Camera-type eye (tissue), 1 donor: ENCODE measurements around the gene PNLDC1. TPM values are rescaled to one million over a fixed set of nuclear protein-coding genes. Genes with fewer than 3 reads are reported as not detected.

Experiments used
- total RNA-seq: library from RNA; depleted of rRNA; stranded (reverse); fragments of >200 nt; gene quantifications from one replicate; pipeline ENCODE4 v1.2.3, GENCODE V29; 2014

PNLDC1 gene, protein sequence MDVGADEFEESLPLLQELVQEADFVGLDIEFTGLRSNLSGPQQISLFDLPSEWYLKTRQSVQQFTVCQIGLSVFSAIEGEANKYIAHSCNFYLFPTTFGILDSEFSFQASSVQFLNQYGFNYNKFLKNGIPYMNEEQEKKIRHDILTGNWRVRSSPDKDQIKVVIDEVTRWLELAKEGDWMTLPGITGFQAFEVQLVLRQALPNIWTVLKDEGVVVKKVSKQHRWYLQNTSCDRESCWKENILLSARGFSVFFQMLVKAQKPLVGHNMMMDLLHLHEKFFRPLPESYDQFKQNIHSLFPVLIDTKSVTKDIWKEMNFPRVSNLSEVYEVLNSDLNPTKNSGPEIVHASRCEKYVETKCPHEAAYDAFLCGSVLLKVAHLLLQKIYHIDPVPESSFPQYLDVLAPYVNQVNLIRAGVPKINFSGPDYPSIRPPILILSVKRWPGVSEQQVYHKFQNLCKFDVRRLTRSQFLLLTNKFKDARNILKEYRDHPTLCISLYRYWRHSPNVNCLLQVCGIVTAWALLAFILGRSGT
- total RNA-seq = 0.49 TPM

DNA sequence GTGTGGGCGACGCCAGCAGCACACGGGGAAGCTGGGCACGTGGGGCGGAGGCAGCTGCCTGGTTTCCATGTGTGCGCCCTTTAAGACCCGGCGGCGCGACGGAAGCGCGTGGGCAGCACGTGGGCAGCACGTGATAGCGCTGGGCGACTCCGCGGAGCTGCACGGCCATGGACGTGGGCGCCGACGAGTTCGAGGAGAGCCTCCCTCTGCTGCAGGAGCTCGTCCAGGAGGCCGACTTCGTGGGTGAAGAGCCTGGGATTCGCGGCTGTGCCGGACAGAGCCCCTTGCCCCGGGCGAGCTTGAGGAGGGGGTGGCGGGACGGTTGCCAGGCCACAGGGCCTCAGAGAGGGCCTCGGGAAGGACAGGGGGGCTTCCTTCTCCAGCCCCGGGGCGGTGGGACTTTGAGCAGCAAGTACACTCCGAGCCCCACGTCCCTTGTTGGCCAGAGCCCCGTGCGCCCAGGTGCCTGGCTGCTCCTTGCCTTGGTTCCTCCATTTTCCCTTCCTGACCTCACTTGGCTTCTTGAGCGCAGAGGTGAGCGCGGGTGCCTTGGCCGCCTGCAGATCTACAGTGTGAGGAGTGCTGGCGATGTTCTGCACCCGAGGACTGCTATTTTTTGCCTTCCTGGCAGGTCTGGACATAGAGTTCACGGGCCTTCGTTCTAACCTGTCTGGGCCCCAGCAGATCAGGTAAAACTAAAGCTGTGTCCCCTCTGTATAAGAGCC is at the start of gene PNLDC1:
Gene PNLDC1, plus strand, starts transcription at position 136 of the 725 bp plus-strand sequence. Its CDS starts 32 bp downstream, at position 168.

DNA sequence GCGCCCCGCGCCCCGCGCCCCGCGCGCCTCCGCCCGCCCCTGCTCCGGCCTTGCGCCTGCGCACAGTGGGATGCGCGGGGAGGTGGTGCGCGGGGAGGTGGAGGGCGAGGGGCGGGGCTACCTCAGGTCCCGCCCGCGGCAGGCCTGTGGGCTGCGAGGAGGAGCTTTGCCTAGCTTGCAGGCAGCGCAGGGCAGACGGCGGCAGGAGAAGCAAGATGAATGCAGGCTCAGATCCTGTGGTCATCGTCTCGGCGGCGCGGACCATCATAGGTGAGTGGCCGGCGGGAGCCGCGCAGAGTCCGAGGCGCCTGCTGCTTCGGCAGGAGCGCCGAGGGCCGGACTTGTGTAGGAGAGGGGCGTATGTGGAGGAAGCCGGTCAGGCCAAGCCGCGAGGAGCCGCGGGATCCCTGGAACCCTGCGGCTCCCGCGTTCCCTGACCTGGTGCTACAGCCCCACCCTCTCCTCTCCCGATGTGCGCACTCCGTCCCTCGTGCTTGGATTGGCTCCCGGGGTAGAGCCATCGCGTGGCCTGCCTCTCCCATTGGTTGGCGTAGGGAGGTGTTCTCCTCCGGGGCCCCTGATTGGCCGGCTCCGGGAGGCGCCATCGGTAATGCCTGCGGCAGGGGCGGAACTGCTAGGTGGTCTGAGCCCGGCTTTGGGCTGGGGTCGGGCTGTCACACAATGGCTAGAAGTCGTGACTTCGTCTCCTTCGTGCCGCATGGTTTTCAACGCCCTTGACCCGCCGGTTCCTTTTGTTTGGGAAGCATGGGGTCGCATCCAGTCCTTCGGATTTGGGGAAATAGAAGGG is 38.0 kb upstream of the PNLDC1 start, which contains the start of gene ACAT2:
Gene ACAT2, plus strand, starts transcription at position 173 of the 808 bp plus-strand sequence. Its CDS starts 43 bp downstream, at position 216.

DNA sequence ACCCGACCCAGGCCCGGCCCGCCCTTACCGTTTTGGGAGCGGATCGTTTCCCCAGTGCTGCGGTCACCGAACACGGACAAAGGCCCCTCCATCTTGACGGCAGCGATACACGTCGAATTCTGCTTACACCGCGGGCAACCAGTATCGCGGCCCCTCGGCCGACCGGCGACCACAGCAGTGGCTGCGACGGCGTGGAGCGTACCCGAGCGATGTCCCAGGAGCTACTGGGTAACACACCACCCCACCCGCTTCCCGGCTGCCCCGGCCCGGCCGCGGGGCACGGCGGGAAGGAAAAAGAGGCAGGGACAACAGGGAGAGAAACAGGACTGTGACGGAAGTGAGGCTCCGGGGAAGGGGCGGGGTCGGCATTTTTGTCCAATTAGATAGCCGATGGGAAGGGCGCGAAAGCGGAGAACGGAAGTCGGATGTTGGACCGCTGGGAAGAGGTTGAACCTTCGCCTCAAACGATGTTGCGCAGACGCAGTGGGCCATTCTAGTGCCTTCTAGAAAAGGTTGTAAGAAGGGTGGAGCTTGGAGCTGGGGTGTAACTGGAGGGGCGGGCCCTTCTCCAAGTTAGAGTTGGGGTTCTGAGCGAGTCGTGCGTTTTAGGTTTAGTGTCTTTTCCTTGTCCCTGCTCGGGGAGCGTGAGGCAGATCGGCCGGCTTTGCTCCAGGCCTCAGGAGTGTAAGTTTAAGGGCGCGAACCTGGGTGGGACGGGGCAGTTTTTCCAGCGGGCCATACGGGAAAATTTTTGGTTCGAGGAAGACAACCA is 10.5 kb upstream of the PNLDC1 start, which contains the start of gene TCP1:
Gene TCP1, minus strand, starts transcription at position 226 of the 772 bp plus-strand sequence. Its CDS starts 134 bp downstream, at position 92.

DNA sequence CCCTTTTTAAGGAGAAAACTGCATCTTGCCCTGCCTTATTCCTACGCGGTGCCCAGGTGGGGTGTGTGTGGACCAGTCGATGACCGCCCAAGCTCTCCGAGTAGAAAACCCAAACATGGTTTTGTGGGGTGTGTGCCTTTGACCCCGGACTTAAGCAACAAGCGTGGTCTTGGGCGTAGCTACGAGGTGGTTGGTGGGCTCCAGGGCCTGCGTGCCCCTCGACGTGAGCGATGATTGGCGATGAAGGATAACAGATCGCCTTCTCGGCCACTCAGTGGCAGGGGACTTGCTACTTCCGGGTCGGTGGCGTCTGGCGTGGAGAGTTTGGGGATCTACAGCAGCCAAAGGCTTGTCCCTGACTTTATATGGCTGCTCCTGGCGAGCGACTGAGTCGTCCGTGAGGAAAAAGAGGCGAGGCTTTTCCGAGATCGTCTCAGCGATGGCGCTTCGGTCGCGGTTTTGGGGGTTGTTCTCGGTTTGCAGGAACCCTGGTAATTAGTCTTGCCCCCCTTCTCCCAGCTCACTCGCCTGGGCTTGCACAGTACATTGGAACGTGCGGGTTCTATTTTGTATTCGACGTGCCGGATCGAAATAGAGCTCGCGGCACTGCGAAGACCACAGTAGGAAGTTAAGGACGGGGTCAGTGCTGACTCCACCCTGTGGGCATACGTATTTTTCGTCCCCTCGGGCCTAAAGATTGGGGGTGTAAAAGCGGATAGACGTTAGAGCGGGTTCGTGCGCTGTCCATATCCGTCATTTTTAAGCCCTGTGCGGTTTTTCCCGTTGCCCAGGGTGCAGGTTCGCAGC is 9.7 kb upstream of the PNLDC1 start, which contains the start of gene MRPL18:
Gene MRPL18, plus strand, starts transcription at position 319 of the 807 bp plus-strand sequence. Its CDS starts 121 bp downstream, at position 440.

Other genes with a start within 250 kb of the PNLDC1 start
- gene SOD2, start 107.0 kb upstream of the PNLDC1 start, total RNA-seq = 126 TPM
- 111 TPM for gene WTAP, start 72.8 kb upstream of the PNLDC1 start, total RNA-seq
- gene ACAT2, start 38.2 kb upstream of the PNLDC1 start, total RNA-seq = 16.2 TPM
- 163 TPM for gene TCP1, start 10.7 kb upstream of the PNLDC1 start, total RNA-seq
- gene MRPL18, start 9.8 kb upstream of the PNLDC1 start, total RNA-seq = 47.7 TPM
- 0.05 TPM for gene MAS1, start 90.7 kb downstream of the PNLDC1 start, total RNA-seq
- gene IGF2R, start 168.8 kb downstream of the PNLDC1 start, total RNA-seq = 94.5 TPM